HG02571 (cell line): ENCODE results near the gene CIZ1.
"Not testable (repeated sequence)": the region's sequence is repeated elsewhere in the genome, so short reads cannot be mapped to it uniquely, and the experiment has no call there.

Experiments used
- ATAC-seq: cut with Tn5 transposase; IDR thresholded peaks from one replicate; pipeline ENCODE4 v1.9.1; 2021; ENCODE audit warnings: mild to moderate bottlenecking, moderate library complexity; ENCODE audit not compliant: unreplicated experiment

The CIZ1 gene

GRCh38 chr9:128149001-128149701 is 42.2 kb downstream of the CIZ1 start, which contains the start of gene LCN2:
TSS of gene LCN2 (plus strand) at chr9:128149453. CDS start at chr9:128149526, 73 bp downstream.
- ATAC-seq = no peak

DNA sequence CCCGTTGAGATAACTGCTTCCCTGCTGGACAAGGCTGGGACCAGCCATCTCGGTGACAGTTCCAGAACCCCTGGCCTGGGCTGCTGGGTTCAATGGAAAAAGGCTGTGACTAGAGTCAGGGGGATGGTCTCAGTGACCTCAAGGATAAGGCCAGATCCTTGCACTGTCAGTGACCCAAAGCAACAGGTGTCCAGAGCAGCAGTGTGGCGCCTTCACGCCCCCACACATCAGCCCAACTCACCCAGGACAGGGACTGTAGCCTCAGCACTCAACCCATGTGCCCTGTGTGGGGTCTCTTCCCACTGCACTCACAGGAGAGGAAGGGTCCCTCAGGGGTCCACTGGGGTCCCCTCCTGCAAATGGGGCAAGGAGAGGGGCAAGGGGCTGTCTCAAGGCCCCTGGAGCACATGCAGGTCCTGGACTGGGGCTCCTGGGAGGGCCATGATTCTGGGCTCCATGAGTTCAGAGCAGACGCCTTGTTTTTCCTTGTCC is 42.8 kb downstream of the CIZ1 start:
- no peak for ATAC-seq

DNA sequence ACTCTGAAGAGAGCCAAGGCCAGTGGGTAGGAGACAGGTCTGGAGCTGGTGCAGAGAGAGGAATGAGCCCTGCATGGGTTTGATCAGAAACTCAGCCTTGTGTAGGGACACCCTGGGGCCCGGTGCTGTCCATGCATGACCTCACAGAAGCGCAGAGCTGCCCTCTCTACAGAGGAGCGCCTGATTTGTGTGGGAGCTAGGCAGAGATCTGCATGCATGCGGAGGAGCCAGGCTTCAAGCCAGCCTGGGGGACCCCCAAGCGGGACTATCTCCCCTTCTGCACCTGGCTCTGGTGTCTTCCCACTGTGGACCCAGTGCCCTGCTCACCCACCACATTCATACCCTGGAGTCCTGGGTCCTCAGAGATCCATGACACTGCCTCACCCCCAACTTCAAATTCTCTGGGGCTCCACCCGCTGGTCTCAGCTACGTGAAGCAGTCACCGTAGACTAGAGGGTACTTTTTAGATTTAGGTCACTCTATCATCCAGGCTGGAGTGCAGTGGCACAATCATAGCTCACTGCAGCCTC is 44.7 kb downstream of the CIZ1 start:
- no peak for ATAC-seq

- ATAC-seq = no peak
These were observed 45.4 kb downstream of the CIZ1 start for GRCh38 chr9:128145951-128146351.

DNA sequence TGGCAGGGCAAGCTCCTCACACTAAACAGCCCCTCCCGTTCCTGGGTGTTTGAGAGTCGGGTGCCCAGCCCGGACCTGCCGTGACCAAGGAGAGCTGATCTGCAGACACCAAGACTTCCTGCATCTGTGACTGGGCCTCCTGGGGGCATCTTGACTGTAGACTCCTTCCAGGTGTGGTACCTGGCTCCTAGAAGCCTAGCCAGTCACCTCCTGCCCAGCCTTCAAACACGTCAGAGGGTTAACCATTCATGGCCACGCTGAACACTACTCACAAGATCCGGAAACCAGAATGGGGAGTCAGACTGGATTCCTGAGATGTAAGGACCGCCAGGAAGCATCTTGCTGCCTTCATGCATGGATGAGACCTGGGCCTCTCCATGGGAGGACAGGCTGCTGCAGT is 45.8 kb downstream of the CIZ1 start:
- no peak for ATAC-seq

GRCh38 chr9:128144239-128145181 is 46.9 kb downstream of the CIZ1 start:
- no peak for ATAC-seq

DNA sequence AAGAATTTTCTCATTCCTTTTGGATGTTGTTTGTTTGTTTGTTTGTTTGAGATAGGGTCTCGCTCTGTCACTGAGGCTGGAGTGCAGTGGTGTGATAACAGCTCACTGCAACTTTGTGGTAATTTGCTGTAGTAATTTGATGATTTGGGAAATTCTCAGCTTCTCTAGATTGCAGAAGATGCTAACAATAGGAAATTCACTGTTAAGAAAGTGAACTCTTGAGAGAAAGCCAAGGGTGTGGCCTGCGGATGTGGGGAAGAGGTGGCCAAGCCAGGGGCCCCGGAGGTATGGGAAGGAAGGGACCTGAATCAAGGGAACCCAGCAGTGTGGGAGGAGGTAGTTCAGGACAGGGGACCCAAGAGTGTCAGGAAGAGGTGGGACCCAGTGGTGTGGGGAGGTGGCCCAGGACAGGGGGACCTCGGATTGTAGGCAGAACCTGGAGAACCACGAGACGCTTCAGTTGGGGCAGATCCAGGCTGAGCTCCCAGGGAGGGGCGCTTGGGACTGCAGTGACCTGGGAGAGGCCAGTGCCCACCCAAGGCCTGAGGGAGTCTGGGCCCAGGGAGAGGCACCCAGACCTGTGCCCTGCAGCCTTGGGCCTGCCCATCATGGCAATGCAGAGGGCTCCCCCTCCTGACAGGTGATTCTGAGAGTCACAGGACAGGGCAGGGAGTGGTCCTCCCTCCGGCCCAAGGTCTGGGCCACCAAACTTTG is 47.7 kb downstream of the CIZ1 start:
- no peak for ATAC-seq

DNA sequence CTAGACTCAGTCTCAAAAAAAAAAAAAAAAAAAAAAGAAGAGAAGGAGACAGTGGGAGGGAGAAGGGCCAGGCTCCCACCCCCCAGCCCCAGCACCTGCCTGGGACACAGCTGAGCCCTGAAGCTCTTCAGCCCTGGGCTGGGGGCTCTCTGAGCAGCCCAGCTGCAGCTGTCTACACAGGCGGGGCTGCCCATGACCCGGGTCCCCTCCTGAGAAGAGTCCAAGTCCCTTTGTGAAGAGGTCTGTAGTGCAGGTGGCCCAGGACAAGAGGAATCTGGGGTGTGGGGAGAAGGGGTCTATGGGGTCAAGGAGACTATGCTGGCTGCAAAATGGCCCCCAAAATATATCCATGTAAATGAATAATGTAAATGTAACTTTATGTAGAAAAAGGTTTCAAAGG is 48.8 kb downstream of the CIZ1 start:
- ATAC-seq = no peak

DNA sequence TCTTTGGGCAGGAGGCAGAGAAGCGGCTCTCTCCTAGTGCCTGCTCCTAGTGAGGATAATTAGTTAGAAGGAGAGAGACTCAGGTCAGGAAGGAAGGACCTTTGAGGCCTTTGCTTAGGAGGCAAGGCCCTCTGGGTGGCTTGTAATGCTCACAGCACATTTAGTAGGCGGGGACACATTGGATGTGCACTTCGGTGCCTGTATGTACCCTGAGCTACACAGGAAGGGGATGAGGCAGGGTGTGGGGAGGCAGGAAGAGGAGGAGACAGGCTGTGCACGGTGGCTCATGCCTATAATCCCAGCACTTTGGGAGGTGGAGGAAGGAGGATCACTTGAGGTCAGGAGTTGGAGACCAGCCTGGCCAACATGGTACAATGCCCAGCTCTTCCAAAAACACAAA is 49.3 kb downstream of the CIZ1 start:
- no peak for ATAC-seq

- no peak for ATAC-seq
These were observed 49.8 kb downstream of the CIZ1 start for GRCh38 chr9:128141604-128142003.

DNA sequence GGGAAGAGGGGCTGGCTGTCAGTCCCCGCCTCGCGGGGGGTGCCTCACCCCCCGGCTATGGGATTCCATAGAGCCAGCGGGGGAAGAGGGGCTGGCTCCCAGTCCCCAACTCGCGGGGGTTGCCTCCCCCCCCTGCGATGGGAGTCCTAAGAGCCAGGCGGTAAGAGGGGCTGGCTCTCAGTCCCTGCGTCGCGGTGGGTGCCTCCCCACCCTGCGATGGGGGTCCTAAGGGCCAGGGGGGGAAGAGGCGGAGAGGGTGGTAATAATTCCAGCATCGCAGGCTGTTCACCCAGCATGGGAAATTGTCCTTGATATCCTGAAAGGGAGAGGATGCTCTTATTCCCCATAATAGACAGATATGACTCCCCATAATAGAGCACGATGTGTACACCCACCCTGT is 51.8 kb downstream of the CIZ1 start:
- no peak for ATAC-seq

- no peak for ATAC-seq
These were observed 53.4 kb downstream of the CIZ1 start for GRCh38 chr9:128138001-128138400.

GRCh38 chr9:128136816-128137793 is 54.3 kb downstream of the CIZ1 start:
- no peak for ATAC-seq

DNA sequence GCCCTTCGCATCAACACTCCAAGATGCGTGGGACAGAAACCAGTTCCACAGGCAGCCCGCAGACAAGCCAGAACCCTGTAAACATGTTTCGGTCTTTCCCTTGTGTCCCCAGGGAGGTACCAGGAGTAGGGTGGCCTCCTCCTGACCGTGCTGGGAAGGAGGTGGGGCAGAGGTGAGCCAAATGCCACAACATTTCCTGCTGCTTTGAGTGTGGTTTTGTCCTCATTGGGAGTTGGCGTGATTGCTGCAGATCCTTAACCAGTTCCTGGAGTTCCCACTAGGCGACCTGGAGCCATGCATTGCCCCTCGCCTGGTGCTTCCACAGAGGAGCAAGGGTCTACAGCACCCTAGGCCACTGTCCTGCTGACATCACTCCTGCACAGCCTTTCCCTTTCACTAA is 55.8 kb downstream of the CIZ1 start:
- not testable (repeated sequence) for ATAC-seq

DNA sequence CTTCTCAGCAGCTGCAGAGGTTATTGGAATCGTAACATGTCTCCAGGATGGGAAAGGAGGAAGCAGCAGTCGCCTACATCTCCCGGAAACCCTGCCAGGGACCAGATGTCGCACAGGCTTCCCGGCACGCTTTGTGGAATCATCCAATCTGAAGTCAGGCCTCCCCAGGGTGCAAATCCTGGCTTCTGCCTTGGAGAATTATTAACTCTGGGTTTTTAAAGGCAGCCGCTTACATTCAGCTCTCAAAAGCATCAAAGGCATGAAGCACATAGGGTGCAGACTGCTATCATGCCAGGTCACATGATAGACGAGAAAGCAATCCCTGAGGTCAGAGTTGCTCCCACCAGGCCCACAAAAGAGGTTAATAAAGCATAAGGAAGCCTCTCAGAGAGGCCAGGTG is 59.2 kb downstream of the CIZ1 start:
- ATAC-seq = not testable (repeated sequence)

- ATAC-seq = not testable (repeated sequence)
These were observed 60.0 kb downstream of the CIZ1 start for GRCh38 chr9:128131346-128131745.

- ATAC-seq = not testable (repeated sequence)
These were observed 60.7 kb downstream of the CIZ1 start for GRCh38 chr9:128130651-128131050.

- not testable (repeated sequence) for ATAC-seq
These were observed 61.3 kb downstream of the CIZ1 start for GRCh38 chr9:128129976-128130590.
